ENCODE measurements around the gene COMT. TPM values are rescaled to one million over a fixed set of nuclear protein-coding genes. Genes with fewer than 3 reads are reported as not detected.

Gene COMT
- total RNA-seq, 6 experiments from 2014 or later: 215 to 306 (median 234) TPM

DNA sequence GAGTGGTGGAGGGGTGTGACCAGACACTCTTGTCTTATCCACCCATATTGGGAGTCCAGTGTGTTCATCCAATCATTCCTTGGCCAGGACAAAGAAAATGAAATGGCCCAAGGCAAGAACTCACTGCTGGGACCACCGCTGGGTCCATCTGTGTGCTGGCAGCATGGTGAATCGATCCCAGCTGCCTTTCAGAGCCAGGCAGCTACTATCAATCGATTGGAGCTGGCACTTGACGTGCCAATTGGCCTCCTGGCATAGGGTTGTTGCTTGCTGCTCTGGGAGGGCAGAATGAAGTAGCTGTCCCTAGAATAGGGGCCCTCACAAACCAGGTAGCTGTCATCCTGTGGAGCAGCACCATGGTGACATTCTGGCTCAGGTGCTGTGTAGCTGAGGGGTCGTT is 76.4 kb downstream of the COMT start:
- Mint-ChIP-seq H3K4me1 (ENCODE audit: low read depth) (peaks cover 18% of the 10 kb centered on the region), H3K36me3 (ENCODE audit: low read depth) (no peaks in the 10 kb centered on the region), H3K4me3 (no peak overlapping the region), H3K9me3 (no peaks in the 10 kb centered on the region), H3K27me3 (ENCODE audit: insufficient read depth) (peaks cover 15% of the 10 kb centered on the region), H3K27ac (no peak overlapping the region)
- DNase-seq: no peak
- no peak for TF ChIP-seq CTCF (IDR thresholded peaks at IDR 0.05)

Small RNA genes within 50 kb of the gene (microRNA-seq; reads per million reads assigned to microRNA genes)
- gene MIR4761: not detected

Other genes with a start within 250 kb of the COMT start
- 10 to 100 TPM in 2 of 6 experiments, 1 to 10 TPM in 4; 4.9 to 13.7 (median 6.5) TPM for gene SEPTIN5, start 227.3 kb upstream of the COMT start, total RNA-seq (2021; fragmentation: NEBNext Ultra II Directional; extraction: Animal tissue kit (Norgen Biotek cat#: 25700))
- 1 to 10 TPM in 1 of 6 experiments, under 1 TPM in 2, not detected in 3; 0.27 to 1.1 (median 0.41) TPM for gene GP1BB, start 218.2 kb upstream of the COMT start, total RNA-seq (2021; fragmentation: NEBNext Ultra II Directional; extraction: Animal tissue kit (Norgen Biotek cat#: 25700))
- gene TBX1, start 181.0 kb upstream of the COMT start, total RNA-seq (2021; fragmentation: NEBNext Ultra II Directional; extraction: Animal tissue kit (Norgen Biotek cat#: 25700)): 1 to 10 TPM in 1 of 6 experiments, under 1 TPM in 4, not detected in 1; 0.14 to 1.1 (median 0.73) TPM
- gene GNB1L, start 86.9 kb upstream of the COMT start, total RNA-seq (2021; fragmentation: NEBNext Ultra II Directional; extraction: Animal tissue kit (Norgen Biotek cat#: 25700)): 1 to 10 TPM; 6.6 to 9.6 (median 7.6) TPM
- gene RTL10, start 86.9 kb upstream of the COMT start, total RNA-seq (2021; fragmentation: NEBNext Ultra II Directional; extraction: Animal tissue kit (Norgen Biotek cat#: 25700)): 10 to 100 TPM; 17.4 to 22.7 (median 19.2) TPM
- 10 to 100 TPM; 24.8 to 30.6 (median 28.3) TPM for gene TXNRD2, start within 50 bp of the COMT start, total RNA-seq (2021; fragmentation: NEBNext Ultra II Directional; extraction: Animal tissue kit (Norgen Biotek cat#: 25700))
- 1 to 10 TPM; 1.5 to 3.3 (median 2.0) TPM for gene ARVCF, start 75.1 kb downstream of the COMT start, total RNA-seq (2021; fragmentation: NEBNext Ultra II Directional; extraction: Animal tissue kit (Norgen Biotek cat#: 25700))
- gene TANGO2, start 79.3 kb downstream of the COMT start, total RNA-seq (2021; fragmentation: NEBNext Ultra II Directional; extraction: Animal tissue kit (Norgen Biotek cat#: 25700)): 10 to 100 TPM; 28.5 to 38.0 (median 34.9) TPM
- 10 to 100 TPM; 19.8 to 24.5 (median 22.0) TPM for gene DGCR8, start 138.5 kb downstream of the COMT start, total RNA-seq (2021; fragmentation: NEBNext Ultra II Directional; extraction: Animal tissue kit (Norgen Biotek cat#: 25700))
- 100 to 1,000 TPM; 177 to 231 (median 226) TPM for gene RANBP1, start 174.3 kb downstream of the COMT start, total RNA-seq (2021; fragmentation: NEBNext Ultra II Directional; extraction: Animal tissue kit (Norgen Biotek cat#: 25700))
- 10 to 100 TPM; 31.1 to 44.9 (median 38.5) TPM for gene TRMT2A, start 175.5 kb downstream of the COMT start, total RNA-seq (2021; fragmentation: NEBNext Ultra II Directional; extraction: Animal tissue kit (Norgen Biotek cat#: 25700))
- 100 to 1,000 TPM in 3 of 6 experiments, 10 to 100 TPM in 3; 91.8 to 119 (median 99.1) TPM for gene ZDHHC8, start 190.0 kb downstream of the COMT start, total RNA-seq (2021; fragmentation: NEBNext Ultra II Directional; extraction: Animal tissue kit (Norgen Biotek cat#: 25700))
- 1 to 10 TPM in 4 of 6 experiments, under 1 TPM in 1, not detected in 1; 0.54 to 3.9 (median 2.8) TPM for gene CCDC188, start 209.3 kb downstream of the COMT start, total RNA-seq (2021; fragmentation: NEBNext Ultra II Directional; extraction: Animal tissue kit (Norgen Biotek cat#: 25700))